C4-2B (cell line): ENCODE measurements around the gene SBNO2.

ENCODE experiments used
- ZFX ChIP-seq: fragments of 450-650 bp; IDR thresholded peaks from 2 replicates; pipeline ENCODE4 v1.6.1; 2017
- TF ChIP-seq, protein P1 (sequence below): fragments of 450-650 bp; conservative IDR thresholded peaks from 2 replicates; pipeline ENCODE4 v1.5.1; 2017; ENCODE audit warnings: mild to moderate bottlenecking

GRCh38 chr19:1064661-1065605, 109.1 kb downstream of the SBNO2 start:
- TF ChIP-seq, protein P1, sequence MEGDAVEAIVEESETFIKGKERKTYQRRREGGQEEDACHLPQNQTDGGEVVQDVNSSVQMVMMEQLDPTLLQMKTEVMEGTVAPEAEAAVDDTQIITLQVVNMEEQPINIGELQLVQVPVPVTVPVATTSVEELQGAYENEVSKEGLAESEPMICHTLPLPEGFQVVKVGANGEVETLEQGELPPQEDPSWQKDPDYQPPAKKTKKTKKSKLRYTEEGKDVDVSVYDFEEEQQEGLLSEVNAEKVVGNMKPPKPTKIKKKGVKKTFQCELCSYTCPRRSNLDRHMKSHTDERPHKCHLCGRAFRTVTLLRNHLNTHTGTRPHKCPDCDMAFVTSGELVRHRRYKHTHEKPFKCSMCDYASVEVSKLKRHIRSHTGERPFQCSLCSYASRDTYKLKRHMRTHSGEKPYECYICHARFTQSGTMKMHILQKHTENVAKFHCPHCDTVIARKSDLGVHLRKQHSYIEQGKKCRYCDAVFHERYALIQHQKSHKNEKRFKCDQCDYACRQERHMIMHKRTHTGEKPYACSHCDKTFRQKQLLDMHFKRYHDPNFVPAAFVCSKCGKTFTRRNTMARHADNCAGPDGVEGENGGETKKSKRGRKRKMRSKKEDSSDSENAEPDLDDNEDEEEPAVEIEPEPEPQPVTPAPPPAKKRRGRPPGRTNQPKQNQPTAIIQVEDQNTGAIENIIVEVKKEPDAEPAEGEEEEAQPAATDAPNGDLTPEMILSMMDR = no peak
- no peak for TF ChIP-seq ZFX
